ENCODE data around the gene DNAJC12. TPM values are rescaled to one million over a fixed set of nuclear protein-coding genes. Genes with fewer than 3 reads are reported as not detected.

Gene DNAJC12
- total and polyA plus RNA-seq, 2 of the 8 experiments (the other 6 are each of a cell fraction or from before 2014, with no cell fraction given) = 0.86 to 4.2 TPM

GRCh38 chr10:67884842-67885670 is 47.1 kb upstream of the DNAJC12 start (continued):
- TF ChIP-seq NRF1 (IDR thresholded peaks at IDR 0.05; ENCODE audit: low read depth, low read length) = peak; percentile 40
- TF ChIP-seq, protein P1, sequence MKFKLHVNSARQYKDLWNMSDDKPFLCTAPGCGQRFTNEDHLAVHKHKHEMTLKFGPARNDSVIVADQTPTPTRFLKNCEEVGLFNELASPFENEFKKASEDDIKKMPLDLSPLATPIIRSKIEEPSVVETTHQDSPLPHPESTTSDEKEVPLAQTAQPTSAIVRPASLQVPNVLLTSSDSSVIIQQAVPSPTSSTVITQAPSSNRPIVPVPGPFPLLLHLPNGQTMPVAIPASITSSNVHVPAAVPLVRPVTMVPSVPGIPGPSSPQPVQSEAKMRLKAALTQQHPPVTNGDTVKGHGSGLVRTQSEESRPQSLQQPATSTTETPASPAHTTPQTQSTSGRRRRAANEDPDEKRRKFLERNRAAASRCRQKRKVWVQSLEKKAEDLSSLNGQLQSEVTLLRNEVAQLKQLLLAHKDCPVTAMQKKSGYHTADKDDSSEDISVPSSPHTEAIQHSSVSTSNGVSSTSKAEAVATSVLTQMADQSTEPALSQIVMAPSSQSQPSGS (IDR thresholded peaks at IDR 0.05; ENCODE audit: low read length) = no peak
- TF ChIP-seq, protein P2, sequence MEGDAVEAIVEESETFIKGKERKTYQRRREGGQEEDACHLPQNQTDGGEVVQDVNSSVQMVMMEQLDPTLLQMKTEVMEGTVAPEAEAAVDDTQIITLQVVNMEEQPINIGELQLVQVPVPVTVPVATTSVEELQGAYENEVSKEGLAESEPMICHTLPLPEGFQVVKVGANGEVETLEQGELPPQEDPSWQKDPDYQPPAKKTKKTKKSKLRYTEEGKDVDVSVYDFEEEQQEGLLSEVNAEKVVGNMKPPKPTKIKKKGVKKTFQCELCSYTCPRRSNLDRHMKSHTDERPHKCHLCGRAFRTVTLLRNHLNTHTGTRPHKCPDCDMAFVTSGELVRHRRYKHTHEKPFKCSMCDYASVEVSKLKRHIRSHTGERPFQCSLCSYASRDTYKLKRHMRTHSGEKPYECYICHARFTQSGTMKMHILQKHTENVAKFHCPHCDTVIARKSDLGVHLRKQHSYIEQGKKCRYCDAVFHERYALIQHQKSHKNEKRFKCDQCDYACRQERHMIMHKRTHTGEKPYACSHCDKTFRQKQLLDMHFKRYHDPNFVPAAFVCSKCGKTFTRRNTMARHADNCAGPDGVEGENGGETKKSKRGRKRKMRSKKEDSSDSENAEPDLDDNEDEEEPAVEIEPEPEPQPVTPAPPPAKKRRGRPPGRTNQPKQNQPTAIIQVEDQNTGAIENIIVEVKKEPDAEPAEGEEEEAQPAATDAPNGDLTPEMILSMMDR (IDR thresholded peaks at IDR 0.05; ENCODE audit: control extremely low read depth in 1 of 3, insufficient read depth in 1 of 3, low read depth in 1 of 3, low read length in 3 of 3) = no peak
- no peak for TF ChIP-seq TEAD4 (IDR thresholded peaks at IDR 0.05; ENCODE audit: low read depth, low read length)
- TF ChIP-seq POLR2A (IDR thresholded peaks at IDR 0.05; ENCODE audit: control extremely low read depth in 1 of 2, low read depth in 2 of 2, low read length in 2 of 2) = peak in 1 of 2 experiments; percentile 37; a peak in 1 of 3 replicates
- TF ChIP-seq EZH2 (IDR thresholded peaks at IDR 0.05; ENCODE audit: low read depth, low read length, severe bottlenecking) = no peak
- no peak for TF ChIP-seq GABPA (IDR thresholded peaks at IDR 0.05; ENCODE audit: borderline replicate concordance, insufficient read depth, low read length)
- TF ChIP-seq, protein P3, sequence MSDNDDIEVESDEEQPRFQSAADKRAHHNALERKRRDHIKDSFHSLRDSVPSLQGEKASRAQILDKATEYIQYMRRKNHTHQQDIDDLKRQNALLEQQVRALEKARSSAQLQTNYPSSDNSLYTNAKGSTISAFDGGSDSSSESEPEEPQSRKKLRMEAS (IDR thresholded peaks at IDR 0.05) = peak; percentile 20; the same call in 1 of the 2 replicates
- TF ChIP-seq, protein P4, sequence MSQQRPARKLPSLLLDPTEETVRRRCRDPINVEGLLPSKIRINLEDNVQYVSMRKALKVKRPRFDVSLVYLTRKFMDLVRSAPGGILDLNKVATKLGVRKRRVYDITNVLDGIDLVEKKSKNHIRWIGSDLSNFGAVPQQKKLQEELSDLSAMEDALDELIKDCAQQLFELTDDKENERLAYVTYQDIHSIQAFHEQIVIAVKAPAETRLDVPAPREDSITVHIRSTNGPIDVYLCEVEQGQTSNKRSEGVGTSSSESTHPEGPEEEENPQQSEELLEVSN (IDR thresholded peaks at IDR 0.05) = no peak
- no peak for TF ChIP-seq RNF2 (IDR thresholded peaks at IDR 0.05; ENCODE audit: borderline replicate concordance, low read depth, low read length, missing control alignments, poor library complexity, severe bottlenecking)
- no peak for TF ChIP-seq FOSL1 (IDR thresholded peaks at IDR 0.05; ENCODE audit: insufficient read depth, low read depth, low read length)
- no peak for TF ChIP-seq ASH2L (IDR thresholded peaks at IDR 0.05; ENCODE audit: low read length)
- no peak for TF ChIP-seq POU5F1 (IDR thresholded peaks at IDR 0.05; ENCODE audit: low read depth, low read length)
- TF ChIP-seq GTF2F1 (IDR thresholded peaks at IDR 0.05; ENCODE audit: borderline replicate concordance, low read depth, low read length) = no peak
- TF ChIP-seq MAFK (IDR thresholded peaks at IDR 0.05; ENCODE audit: low read depth, low read length) = no peak
- no peak for TF ChIP-seq EP300 (IDR thresholded peaks at IDR 0.05; ENCODE audit: borderline replicate concordance in 1 of 2, low read depth in 2 of 2, low read length in 2 of 2)
- no peak for TF ChIP-seq BRCA1 (IDR thresholded peaks at IDR 0.05; ENCODE audit: low read depth, low read length)
- TF ChIP-seq SP2 (IDR thresholded peaks at IDR 0.05; ENCODE audit: low read length) = no peak
